GM23338 (cell line): Measurements from ENCODE around the gene MRPL30. TPM values are rescaled to one million over a fixed set of nuclear protein-coding genes. Genes with fewer than 3 reads are reported as not detected.

ENCODE experiments used
- ATAC-seq: fragments of 200-7000 bp; cut with Tn5 transposase; 3 replicates; pipeline ENCODE4 v1.9.1; 2020
- DNase-seq: peaks from one replicate; pipeline ENCODE4 v3.0.0-alpha.2; 2015; ENCODE audit warnings: low spot score
- H2AFZ ChIP-seq: fragments of 200-600 bp; sonication (generic); 2 replicates; pipeline ENCODE4 v1.8.0; 2016; ENCODE audit warnings: antibody characterized with exemption, mild to moderate bottlenecking, moderate library complexity
- H3F3A ChIP-seq: fragments of 200-600 bp; sonication (generic); replicated peaks from 2 replicates; pipeline ENCODE4 v1.8.0; 2017; ENCODE audit warnings: antibody characterized with exemption, mixed run types, low read depth
- H3K27ac ChIP-seq: fragments of 200-600 bp; sonication (generic); 2 replicates; pipeline ENCODE4 v1.6.1; 2016; ENCODE audit warnings: low read depth
- H3K27me3 ChIP-seq: fragments of 200-600 bp; sonication (generic); 2 replicates; pipeline ENCODE4 v1.8.0; 2016; ENCODE audit warnings: mild to moderate bottlenecking, mixed run types, moderate library complexity; ENCODE audit not compliant: insufficient read depth
- H3K36me3 ChIP-seq: fragments of 200-600 bp; sonication (generic); 2 replicates; pipeline ENCODE4 v1.8.0; 2016; ENCODE audit warnings: mild to moderate bottlenecking; ENCODE audit not compliant: insufficient read depth
- H3K4me1 ChIP-seq: fragments of 200-600 bp; sonication (generic); 2 replicates; pipeline ENCODE4 v1.8.0; 2016; ENCODE audit warnings: mild to moderate bottlenecking, moderate library complexity; ENCODE audit not compliant: insufficient read depth
- H3K4me2 ChIP-seq: fragments of 200-600 bp; sonication (generic); 2 replicates; pipeline ENCODE4 v1.7.1; 2017; ENCODE audit warnings: mixed run types
- H3K4me3 ChIP-seq: fragments of 200-600 bp; sonication (generic); 2 replicates; pipeline ENCODE4 v1.6.1; 2016; ENCODE audit warnings: mixed run types
- H3K79me2 ChIP-seq: fragments of 200-600 bp; sonication (generic); replicated peaks from 2 replicates; pipeline ENCODE4 v1.8.0; 2017; ENCODE audit warnings: mild to moderate bottlenecking; ENCODE audit not compliant: insufficient read depth
- H3K9me2 ChIP-seq: fragments of 200-600 bp; sonication (generic); 2 replicates; pipeline ENCODE4 v1.8.0; 2017; ENCODE audit not compliant: insufficient read depth
- H4K20me1 ChIP-seq: fragments of 200-600 bp; sonication (generic); replicated peaks from 2 replicates; pipeline ENCODE4 v1.8.0; 2017; ENCODE audit warnings: mild to moderate bottlenecking; ENCODE audit not compliant: insufficient read depth
- H3K27ac Mint-ChIP-seq: 2 replicates; pipeline ENCODE4 v1.8.0; 2020; ENCODE audit warnings: inconsistent platforms, mild to moderate bottlenecking, moderate library complexity, mixed read lengths
- H3K27me3 Mint-ChIP-seq: 3 replicates; pipeline ENCODE4 v1.8.0; 2022; ENCODE audit warnings: low read depth, mild to moderate bottlenecking, moderate library complexity, mixed read lengths, inconsistent platforms; ENCODE audit not compliant: insufficient read depth, poor library complexity
- H3K36me3 Mint-ChIP-seq: 3 replicates; pipeline ENCODE4 v1.8.0; 2021; ENCODE audit warnings: low read depth, mild to moderate bottlenecking, inconsistent platforms, moderate library complexity, mixed read lengths
- H3K4me1 Mint-ChIP-seq: 3 replicates; pipeline ENCODE4 v1.8.0; 2020; ENCODE audit warnings: mild to moderate bottlenecking, inconsistent platforms, mixed read lengths
- H3K4me3 Mint-ChIP-seq: 3 replicates; pipeline ENCODE4 v1.8.0; 2021; ENCODE audit warnings: moderate library complexity, mild to moderate bottlenecking, inconsistent platforms, mixed read lengths
- H3K9me3 Mint-ChIP-seq: 3 replicates; pipeline ENCODE4 v1.8.0; 2020; ENCODE audit warnings: moderate library complexity, mild to moderate bottlenecking, inconsistent platforms, mixed read lengths
- CREB1 ChIP-seq: fragments of 250-450 bp; sonication (Bioruptor Pico); IDR thresholded peaks from 2 replicates; pipeline ENCODE4 v1.5.0; 2020; ENCODE audit warnings: low read depth, mild to moderate bottlenecking, moderate library complexity
- CTCF ChIP-seq, 2 experiments: fragments of 200-600 bp in 1 of 2; sonication (generic) in 1 of 2; conservative IDR thresholded peaks; 2 replicates each; pipeline versions ENCODE4 v1.5.1 to v1.6.1; 2016 to 2017; ENCODE audit warnings: antibody characterized with exemption in 2 of 2, low read depth in 2 of 2, mild to moderate bottlenecking in 2 of 2, moderate library complexity in 1 of 2
- ETS1 ChIP-seq: IDR thresholded peaks from 2 replicates; pipeline ENCODE4 v1.6.1; 2016; ENCODE audit warnings: antibody characterized with exemption
- EZH2phosphoT487 ChIP-seq: fragments of 200-600 bp; sonication (generic); IDR thresholded peaks from one replicate; pipeline ENCODE4 v1.8.1; 2018; ENCODE audit warnings: antibody characterized with exemption; ENCODE audit not compliant: unreplicated experiment
- POLR2AphosphoS5 ChIP-seq: IDR thresholded peaks from 2 replicates; pipeline ENCODE4 v1.6.1; 2016; ENCODE audit warnings: antibody characterized with exemption, low read depth
- ZNF114 ChIP-seq: fragments of 250-450 bp; sonication (Bioruptor Pico); IDR thresholded peaks from 2 replicates; pipeline ENCODE4 v1.5.0; 2020; ENCODE audit warnings: mild to moderate bottlenecking, moderate library complexity
- polyA plus RNA-seq: library from polyadenylated mRNA; unstranded; fragments of >200 nt; fragmentation: Nextera tagmentation; extraction: Ambion mirVana; gene quantifications from 2 replicates; pipeline ENCODE4 v1.2.1, GENCODE V29; 2016
- total RNA-seq: library from RNA; depleted of rRNA; stranded (reverse); fragments of >200 nt; shearing (Covaris generic); gene quantifications from 2 replicates; pipeline ENCODE4 v1.2.3, GENCODE V29; 2014

Gene MRPL30
- total and polyA plus RNA-seq, 2 experiments from 2014 or later: 51.4 to 53.7 TPM

- peak overlapping the region; percentile 89 for H3K27ac ChIP-seq
- ATAC-seq: no peak; the same call in 2 of the 3 replicates
- TF ChIP-seq EZH2phosphoT487: no peak
- TF ChIP-seq ETS1: peak; percentile 36; the same call in 1 of the 2 replicates
- Mint-ChIP-seq H3K4me3 (peak overlapping the region; percentile 94), H3K27ac (peak overlapping the region; percentile 89), H3K36me3 (peaks cover 33% of the 10 kb centered on the region), H3K9me3 (peaks cover 29% of the 10 kb centered on the region), H3K4me1 (peaks cover 9% of the 10 kb centered on the region; the same call in 2 of the 3 replicates), H3K27me3 (peaks cover 14% of the 10 kb centered on the region)
- peaks cover 16% of the 10 kb centered on the region for H3K79me2 ChIP-seq
- peak overlapping the region; percentile 85 for H3K4me3 ChIP-seq
- DNase-seq: no peak
- no peaks in the 10 kb centered on the region for H4K20me1 ChIP-seq
- no peaks in the 10 kb centered on the region; the same call in 1 of the 2 replicates for H3F3A ChIP-seq
- 0 out of 2 replicates have a peak, but pooled peaks cover 3% of the 10 kb centered on the region for H3K36me3 ChIP-seq
- H3K9me2 ChIP-seq: no peaks in the 10 kb centered on the region; the same call in 1 of the 2 replicates
- H2AFZ ChIP-seq: peak overlapping the region; percentile 92
- peaks cover 17% of the 10 kb centered on the region for H3K4me1 ChIP-seq
- peak overlapping the region; percentile 84 for H3K4me2 ChIP-seq
- 0 out of 2 replicates have a peak, but pooled peaks cover 7% of the 10 kb centered on the region for H3K27me3 ChIP-seq
Measured at GRCh38 chr2:99140860-99141109, 40.2 kb upstream of the MRPL30 start.

- Histone ChIP-seq H3K36me3 (no peaks in the 10 kb centered on the region), H4K20me1 (no peaks in the 10 kb centered on the region), H2AFZ (peak within 1 kb of the TSS; percentile 92), H3K4me3 (peak within 1 kb of the TSS; percentile 85), H3K27ac (peak within 1 kb of the TSS; percentile 89), H3K79me2 (peaks cover 16% of the 10 kb centered on the region), H3K27me3 (0 out of 2 replicates have a peak, but pooled peaks cover 7% of the 10 kb centered on the region), H3K4me2 (peak within 1 kb of the TSS; percentile 84), H3K9me2 (no peaks in the 10 kb centered on the region; the same call in 1 of the 2 replicates), H3K4me1 (peaks cover 17% of the 10 kb centered on the region), H3F3A (no peaks in the 10 kb centered on the region; the same call in 1 of the 2 replicates)
- H3K36me3 Mint-ChIP-seq: peaks cover 27% of the 10 kb centered on the region
- peaks cover 14% of the 10 kb centered on the region for H3K27me3 Mint-ChIP-seq
- H3K9me3 Mint-ChIP-seq: peaks cover 23% of the 10 kb centered on the region
- peak within 1 kb of the TSS; percentile 94 for H3K27ac Mint-ChIP-seq
- H3K4me1 Mint-ChIP-seq: peaks cover 9% of the 10 kb centered on the region; the same call in 2 of the 3 replicates
- DNase-seq: peak; percentile 96
- H3K4me3 Mint-ChIP-seq: peak within 1 kb of the TSS; percentile 94
- no peak for TF ChIP-seq ZNF114
- peak; percentile 81 for TF ChIP-seq POLR2AphosphoS5
- 0 out of 2 replicates have a peak, but pooled peaks have one; percentile 28 for TF ChIP-seq CREB1 (CRISPR knock-in tag)
- ATAC-seq: peak; percentile 94
Measured at GRCh38 chr2:99141110-99142108, 39.6 kb upstream of the MRPL30 start, which contains the start of gene C2orf15. Gene C2orf15 (plus strand): TSS chr2:99141707. CDS start chr2:99150559, 8,852 bp downstream.

- no peaks in the 10 kb centered on the region for H3F3A ChIP-seq
- H3K4me3 Mint-ChIP-seq: no peak overlapping the region
- DNase-seq (no peak), ATAC-seq (no peak)
- peaks cover 4% of the 10 kb centered on the region for H3K27me3 Mint-ChIP-seq
- no peaks in the 10 kb centered on the region for H3K36me3 ChIP-seq
- H3K36me3 Mint-ChIP-seq: no peaks in the 10 kb centered on the region
- no peaks in the 10 kb centered on the region; the same call in 1 of the 2 replicates for H4K20me1 ChIP-seq
- no peak overlapping the region for H3K27ac Mint-ChIP-seq
- H3K4me1 Mint-ChIP-seq: peaks cover 9% of the 10 kb centered on the region; the same call in 2 of the 3 replicates
- no peaks in the 10 kb centered on the region for H3K9me3 Mint-ChIP-seq
- H3K27ac ChIP-seq: no peak overlapping the region
- H3K4me1 ChIP-seq: peaks cover 9% of the 10 kb centered on the region
- no peak overlapping the region for H2AFZ ChIP-seq
- peaks cover 3% of the 10 kb centered on the region; the same call in 1 of the 2 replicates for H3K79me2 ChIP-seq
- no peak overlapping the region for H3K4me2 ChIP-seq
- no peaks in the 10 kb centered on the region for H3K27me3 ChIP-seq
- no peak overlapping the region for H3K4me3 ChIP-seq
- no peaks in the 10 kb centered on the region for H3K9me2 ChIP-seq
- TF ChIP-seq CTCF (conservative IDR thresholded peaks at IDR 0.05; ENCODE audit: low read depth in 2 of 2): no peak
Measured at GRCh38 chr2:99150706-99151105, 30.3 kb upstream of the MRPL30 start.
